CD1c-positive myeloid dendritic cell (primary cell): ENCODE measurements around the gene GRAMD2B.
"Not testable (repeated sequence)": the region's sequence is repeated elsewhere in the genome, so short reads cannot be mapped to it uniquely, and the experiment has no call there.

Experiments used
- DNase-seq: peaks from one replicate; pipeline ENCODE4 v3.0.0-alpha.2; 2016; ENCODE audit errors: extremely low spot score

The GRAMD2B gene

GRCh38 chr5:126511961-126512360 lies 88.8 kb downstream of the GRAMD2B start:
- no peak for DNase-seq

- DNase-seq: no peak
These were observed 89.2 kb downstream of the GRAMD2B start for GRCh38 chr5:126512451-126512850.

DNA sequence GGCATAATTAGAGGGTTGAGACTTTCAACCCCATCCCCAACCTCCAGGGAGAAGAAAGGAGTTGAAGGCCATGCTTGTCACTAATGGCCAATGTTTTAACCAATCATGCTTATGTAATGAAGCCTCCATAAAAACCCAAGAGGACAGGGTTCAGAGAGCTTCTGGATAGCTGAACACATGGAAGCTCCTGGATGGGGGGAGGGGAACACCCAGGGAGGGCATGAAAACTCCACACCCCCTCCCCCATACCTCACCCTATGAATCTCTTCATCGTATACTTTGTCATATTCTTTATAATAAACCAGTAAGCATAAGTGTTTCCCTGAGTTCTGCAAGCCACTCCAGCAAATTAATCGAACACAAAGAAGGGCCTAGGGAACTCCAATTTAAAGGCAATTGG lies 90.1 kb downstream of the GRAMD2B start:
- DNase-seq: no peak

DNA sequence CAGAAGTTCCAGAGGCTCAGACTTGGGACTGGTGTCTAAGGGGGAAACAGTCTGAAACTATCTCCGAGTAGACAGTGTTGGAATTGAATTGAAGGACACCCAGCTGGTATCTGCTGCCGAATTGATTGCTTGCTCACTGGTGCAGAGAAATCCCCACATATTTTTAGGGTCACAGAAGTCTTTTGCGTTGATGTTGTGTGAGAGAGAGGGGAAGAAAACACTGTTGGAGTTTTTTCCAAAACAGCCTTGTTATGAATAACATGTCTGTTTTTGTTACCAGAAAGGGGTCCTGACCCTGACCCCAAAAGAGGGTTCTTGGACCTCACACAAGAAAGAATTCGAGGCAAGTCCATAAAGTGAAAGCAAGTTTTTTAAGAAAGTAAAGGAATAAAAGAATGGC lies 90.5 kb downstream of the GRAMD2B start:
- DNase-seq: no peak

GRCh38 chr5:126514131-126514557 lies 90.9 kb downstream of the GRAMD2B start:
- peak; percentile 4 for DNase-seq

- no peak for DNase-seq
These were observed 91.4 kb downstream of the GRAMD2B start for GRCh38 chr5:126514558-126515141.

DNA sequence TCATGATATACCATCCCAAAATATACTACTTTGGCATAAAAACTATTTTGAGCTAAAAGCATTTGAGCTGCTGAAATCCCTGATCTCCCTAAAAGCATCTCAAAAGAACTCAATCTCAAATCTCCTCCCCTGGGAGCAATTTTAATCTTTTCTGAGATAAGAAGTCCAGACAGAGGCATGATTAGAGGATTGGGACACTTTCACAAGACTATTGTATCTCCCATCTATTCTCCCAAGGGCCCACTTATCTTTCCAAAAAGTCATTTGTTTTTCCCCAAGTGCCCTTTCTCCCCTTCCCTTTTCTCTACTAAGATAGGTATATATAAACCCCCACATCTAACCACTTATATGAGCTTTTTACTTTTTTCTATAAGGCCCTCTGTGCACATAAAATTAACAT lies 92.1 kb downstream of the GRAMD2B start:
- no peak for DNase-seq

DNA sequence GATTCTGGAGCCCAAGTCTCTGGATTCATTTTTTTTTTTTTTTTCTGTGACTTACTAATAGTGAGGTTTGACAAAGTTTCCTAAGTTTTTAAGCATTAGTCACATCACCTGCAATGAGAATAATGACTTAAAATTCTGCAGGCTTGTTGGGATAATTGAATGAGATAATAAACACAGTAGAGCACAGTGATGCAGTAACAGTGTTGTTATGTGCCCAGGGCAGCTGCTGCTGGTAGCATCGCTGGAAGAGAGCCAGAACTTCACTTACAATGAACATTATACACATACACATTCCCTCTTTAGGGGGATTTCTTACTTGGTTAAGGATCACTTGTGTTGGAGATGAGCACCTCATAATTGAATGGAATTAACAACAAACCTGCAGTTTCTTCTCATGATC lies 92.9 kb downstream of the GRAMD2B start:
- DNase-seq: no peak

- DNase-seq: no peak
These were observed 93.6 kb downstream of the GRAMD2B start for GRCh38 chr5:126516852-126517251.

GRCh38 chr5:126519223-126519622 lies 96.0 kb downstream of the GRAMD2B start:
- DNase-seq: not testable (repeated sequence)

DNA sequence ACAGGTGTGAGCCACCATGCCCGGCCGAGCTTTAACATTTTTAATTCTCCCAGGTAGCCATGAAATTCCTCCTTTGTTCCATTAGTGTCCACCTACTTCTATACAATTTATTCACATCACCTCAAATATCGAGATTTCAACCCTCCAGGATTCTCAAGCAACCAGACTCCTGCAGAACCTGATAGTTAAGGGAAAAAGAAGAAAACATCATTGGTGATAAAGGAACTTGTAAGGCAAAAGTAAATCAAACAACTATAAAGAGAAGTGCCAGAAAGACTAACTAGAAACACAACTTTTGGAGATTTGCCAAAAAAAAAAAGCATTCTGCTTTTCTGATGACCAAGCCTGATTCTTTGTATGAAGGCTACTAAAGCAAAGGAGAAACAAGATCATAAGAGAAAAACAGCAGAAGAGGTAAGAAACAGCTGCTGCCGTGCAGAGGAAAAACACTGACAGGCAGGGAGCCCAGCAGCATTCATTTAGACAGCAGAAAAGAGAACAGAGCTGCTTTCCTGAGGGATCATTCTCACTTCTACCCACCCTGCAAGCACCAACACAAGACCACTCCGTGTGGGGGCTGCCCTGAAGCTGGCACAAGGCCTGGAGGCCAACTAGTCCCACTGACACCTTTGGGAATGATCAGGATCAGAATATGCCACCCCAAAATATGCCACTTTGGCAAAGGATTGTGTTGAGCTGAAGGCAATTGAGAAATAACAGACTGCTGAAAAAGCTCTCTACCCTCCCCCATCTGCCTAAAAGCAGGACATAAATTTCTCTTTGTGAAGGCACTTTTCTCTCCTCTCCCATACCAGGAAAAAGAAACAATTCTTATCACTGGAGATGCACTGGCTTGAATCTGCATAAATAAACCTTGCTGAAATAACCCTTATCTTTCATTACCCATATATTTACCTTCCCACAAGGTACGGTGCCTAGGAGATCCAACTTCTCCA lies 96.7 kb downstream of the GRAMD2B start:
- no peak for DNase-seq

- DNase-seq: no peak
These were observed 97.4 kb downstream of the GRAMD2B start for GRCh38 chr5:126520593-126520953.

GRCh38 chr5:126521130-126521529 lies 97.9 kb downstream of the GRAMD2B start:
- no peak for DNase-seq

DNA sequence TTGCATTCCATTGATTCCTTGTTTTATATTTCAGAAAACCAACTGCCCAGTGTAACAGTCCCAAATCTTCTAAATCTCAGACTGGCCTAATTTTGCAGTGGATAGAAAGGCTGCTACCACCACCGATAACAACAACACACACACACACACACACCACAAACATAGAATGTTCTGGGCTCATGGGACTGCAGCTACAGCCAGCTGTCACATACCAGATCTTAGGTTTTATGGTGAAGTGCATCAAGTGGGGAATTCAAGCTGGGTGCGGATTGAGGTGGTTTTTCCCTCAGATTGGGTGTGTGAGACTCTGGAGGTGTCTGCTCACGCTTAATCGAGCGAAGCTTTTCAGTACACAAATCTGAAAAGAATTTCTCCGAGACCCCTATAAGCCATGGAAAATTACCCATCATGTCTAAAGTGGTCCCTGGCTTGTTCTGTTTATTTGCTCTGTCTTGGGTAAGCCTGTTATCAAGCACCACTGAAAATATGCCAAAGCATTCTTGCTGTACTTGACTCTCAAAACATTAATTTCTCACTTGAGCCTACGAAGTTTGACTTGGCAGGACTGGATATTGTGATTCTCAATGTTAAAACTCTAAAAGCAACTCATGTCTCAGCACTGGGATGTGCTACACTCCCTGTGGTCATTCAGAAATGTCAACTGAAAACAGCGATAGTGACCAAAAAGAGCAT lies 100.8 kb downstream of the GRAMD2B start:
- DNase-seq: no peak

GRCh38 chr5:126525630-126526245 lies 102.5 kb downstream of the GRAMD2B start:
- DNase-seq: peak; percentile 4

GRCh38 chr5:126526493-126526892 lies 103.3 kb downstream of the GRAMD2B start:
- no peak for DNase-seq

GRCh38 chr5:126527158-126527557 lies 103.9 kb downstream of the GRAMD2B start:
- DNase-seq: no peak

- DNase-seq: no peak
These were observed 104.7 kb downstream of the GRAMD2B start for GRCh38 chr5:126527892-126528291.

DNA sequence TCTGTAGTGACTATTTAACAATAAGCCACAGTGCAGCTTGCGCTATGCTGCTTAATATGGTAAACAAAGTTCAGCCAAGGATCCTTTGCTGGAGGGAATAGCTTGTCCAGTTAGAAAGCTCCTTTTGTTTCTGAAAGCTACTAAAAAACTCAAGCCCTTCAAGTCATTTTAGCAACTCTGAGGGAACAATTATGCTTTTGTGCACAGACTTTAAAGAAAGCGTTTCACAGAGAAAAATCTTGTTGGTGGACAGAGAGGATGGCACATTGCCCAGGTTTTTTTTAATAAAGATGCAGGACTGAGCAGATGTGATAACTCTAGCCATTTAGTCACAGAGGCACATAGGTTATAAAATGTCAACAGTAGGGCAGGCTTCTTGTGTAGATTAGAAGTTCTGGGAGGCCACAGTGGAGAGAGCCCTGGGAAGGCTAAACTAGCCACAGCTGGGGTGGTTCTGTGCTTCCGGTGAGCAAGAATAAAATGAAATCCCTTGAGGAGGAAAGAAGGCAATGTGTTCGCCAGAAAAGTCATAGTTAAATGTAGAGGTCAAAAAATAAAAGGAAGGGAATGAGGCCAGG lies 108.4 kb downstream of the GRAMD2B start:
- no peak for DNase-seq

DNA sequence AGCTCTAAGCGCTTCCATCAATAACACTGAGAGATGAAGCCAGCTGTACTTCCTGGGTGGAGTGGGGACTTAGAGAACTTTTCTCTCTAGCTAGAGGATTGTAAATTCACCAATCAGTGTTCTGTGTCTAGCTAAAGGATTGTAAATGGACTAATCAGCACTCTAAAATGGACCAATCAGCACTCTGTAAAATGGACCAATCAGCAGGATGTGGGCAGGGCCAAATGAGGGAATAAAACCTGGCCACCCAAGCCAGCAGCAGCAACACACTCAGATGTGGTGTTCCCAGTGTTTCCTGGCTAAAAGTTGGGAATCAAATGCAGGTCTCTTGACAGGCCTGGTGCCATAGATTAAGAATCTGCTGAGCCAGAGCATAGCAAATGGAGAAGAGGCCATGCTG lies 111.3 kb downstream of the GRAMD2B start:
- DNase-seq: no peak

- no peak for DNase-seq
These were observed 112.8 kb downstream of the GRAMD2B start for GRCh38 chr5:126535856-126536545.
